Measurements from ENCODE around the gene SLC9A9. TPM values are rescaled to one million over a fixed set of nuclear protein-coding genes. Genes with fewer than 3 reads are reported as not detected.

SLC9A9 gene
- polyA plus RNA-seq, 1 experiment, result 13.4 TPM

- no peak for DNase-seq (ENCODE audit: low read depth, low spot score)
- TF ChIP-seq, protein P1, sequence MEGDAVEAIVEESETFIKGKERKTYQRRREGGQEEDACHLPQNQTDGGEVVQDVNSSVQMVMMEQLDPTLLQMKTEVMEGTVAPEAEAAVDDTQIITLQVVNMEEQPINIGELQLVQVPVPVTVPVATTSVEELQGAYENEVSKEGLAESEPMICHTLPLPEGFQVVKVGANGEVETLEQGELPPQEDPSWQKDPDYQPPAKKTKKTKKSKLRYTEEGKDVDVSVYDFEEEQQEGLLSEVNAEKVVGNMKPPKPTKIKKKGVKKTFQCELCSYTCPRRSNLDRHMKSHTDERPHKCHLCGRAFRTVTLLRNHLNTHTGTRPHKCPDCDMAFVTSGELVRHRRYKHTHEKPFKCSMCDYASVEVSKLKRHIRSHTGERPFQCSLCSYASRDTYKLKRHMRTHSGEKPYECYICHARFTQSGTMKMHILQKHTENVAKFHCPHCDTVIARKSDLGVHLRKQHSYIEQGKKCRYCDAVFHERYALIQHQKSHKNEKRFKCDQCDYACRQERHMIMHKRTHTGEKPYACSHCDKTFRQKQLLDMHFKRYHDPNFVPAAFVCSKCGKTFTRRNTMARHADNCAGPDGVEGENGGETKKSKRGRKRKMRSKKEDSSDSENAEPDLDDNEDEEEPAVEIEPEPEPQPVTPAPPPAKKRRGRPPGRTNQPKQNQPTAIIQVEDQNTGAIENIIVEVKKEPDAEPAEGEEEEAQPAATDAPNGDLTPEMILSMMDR (IDR thresholded peaks at IDR 0.05; ENCODE audit: low read depth, low read length), result no peak
- no peak overlapping the region for H3K4me3 ChIP-seq (ENCODE audit: low read depth, low read length)
- CTCF ChIA-PET, result interaction anchor here (0.7 kb wide), 1 partner anchor 13 kb away, joined by 3 read pairs; no protein-coding TSS in a partner anchor
- no peaks in the 10 kb centered on the region for H3K27me3 ChIP-seq (ENCODE audit: control insufficient read depth, insufficient read depth, low read length)
- H3K27ac ChIP-seq (ENCODE audit: low read depth, low read length), result no peak overlapping the region
- POLR2A ChIA-PET, result no interaction called here
- H3K9me3 ChIP-seq (ENCODE audit: control insufficient read depth, insufficient read depth, low read length), result no peaks in the 10 kb centered on the region
These were observed 220.9 kb downstream of the SLC9A9 start for GRCh38 chr3:143627336-143627735.

DNA sequence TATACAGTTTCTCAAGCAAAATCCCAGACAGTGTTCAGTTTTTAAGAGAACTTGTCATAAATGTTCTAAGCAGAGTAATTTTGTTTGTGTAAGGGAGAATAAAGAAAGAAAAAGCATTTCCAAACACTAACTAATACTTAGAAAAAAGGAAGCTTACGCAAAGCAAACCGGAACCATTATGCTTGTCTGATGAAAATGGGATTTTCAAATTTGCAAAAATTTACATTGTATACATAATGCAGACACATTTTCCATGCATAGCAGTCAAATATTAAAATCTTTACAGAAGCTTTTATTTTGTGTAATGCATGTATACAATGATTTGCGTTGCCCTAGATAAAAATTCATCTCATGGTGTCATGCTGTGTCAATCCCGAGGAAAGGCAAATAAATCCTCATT is 229.0 kb downstream of the SLC9A9 start:
- DNase-seq (ENCODE audit: low read depth, low spot score), result no peak
- H3K9me3 ChIP-seq (ENCODE audit: control insufficient read depth, insufficient read depth, low read length), result no peaks in the 10 kb centered on the region
- H3K27ac ChIP-seq (ENCODE audit: low read depth, low read length), result no peak overlapping the region
- no peak overlapping the region for H3K4me3 ChIP-seq (ENCODE audit: low read depth, low read length)
- TF ChIP-seq, protein P1 (IDR thresholded peaks at IDR 0.05; ENCODE audit: low read depth, low read length), result no peak
- ChIA-PET CTCF (no interaction called here), POLR2A (no interaction called here)
- H3K27me3 ChIP-seq (ENCODE audit: control insufficient read depth, insufficient read depth, low read length), result no peaks in the 10 kb centered on the region

- POLR2A ChIA-PET, result no interaction called here
These were observed 231.2 kb downstream of the SLC9A9 start for GRCh38 chr3:143617050-143617449.

DNA sequence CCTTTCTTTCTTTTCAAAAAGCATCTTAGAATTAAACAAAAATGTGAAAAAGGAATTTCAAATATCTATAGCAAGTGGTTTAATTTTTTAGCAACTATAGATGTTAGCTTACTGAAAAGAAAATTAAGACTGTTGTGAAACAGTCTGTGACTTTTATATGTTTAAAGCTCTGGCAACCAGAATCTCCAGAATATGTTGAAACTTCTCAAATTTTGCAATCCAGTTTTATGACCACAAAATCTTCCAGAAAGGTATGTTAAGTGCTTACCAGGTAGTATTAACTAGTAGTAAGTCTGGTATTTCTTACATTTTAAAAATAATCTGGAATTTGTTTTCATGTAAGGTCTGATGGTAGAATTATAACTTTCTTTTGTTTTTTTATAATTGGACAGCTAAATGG is 235.0 kb downstream of the SLC9A9 start:
- CTCF ChIA-PET, result interaction anchor here (1.5 kb wide), 1 partner anchor 61 kb away, joined by 5 read pairs; no protein-coding TSS in a partner anchor
- TF ChIP-seq, protein P1 (IDR thresholded peaks at IDR 0.05; ENCODE audit: low read depth, low read length), result no peak
- Histone ChIP-seq H3K27me3 (ENCODE audit: control insufficient read depth, insufficient read depth, low read length) (no peaks in the 10 kb centered on the region), H3K9me3 (ENCODE audit: control insufficient read depth, insufficient read depth, low read length) (no peaks in the 10 kb centered on the region), H3K27ac (ENCODE audit: low read depth, low read length) (no peak overlapping the region), H3K4me3 (ENCODE audit: low read depth, low read length) (no peak overlapping the region)
- POLR2A ChIA-PET, result no interaction called here
- DNase-seq (ENCODE audit: low read depth, low spot score), result no peak

More at GRCh38 chr3:143617050-143617449, 231.2 kb downstream of the SLC9A9 start:
- CTCF ChIA-PET, result no interaction called here
- DNase-seq (ENCODE audit: low read depth, low spot score), result no peak
- Histone ChIP-seq H3K27me3 (ENCODE audit: control insufficient read depth, insufficient read depth, low read length) (no peaks in the 10 kb centered on the region), H3K9me3 (ENCODE audit: control insufficient read depth, insufficient read depth, low read length) (no peaks in the 10 kb centered on the region), H3K4me3 (ENCODE audit: low read depth, low read length) (no peak overlapping the region), H3K27ac (ENCODE audit: low read depth, low read length) (no peak overlapping the region)
- TF ChIP-seq, protein P1 (IDR thresholded peaks at IDR 0.05; ENCODE audit: low read depth, low read length), result no peak

GRCh38 chr3:143612541-143612940 is 235.7 kb downstream of the SLC9A9 start:
- TF ChIP-seq, protein P1 (IDR thresholded peaks at IDR 0.05; ENCODE audit: low read depth, low read length), result no peak
- ChIA-PET POLR2A (no interaction called here), CTCF (interaction anchor here (1.5 kb wide), 1 partner anchor 61 kb away, joined by 5 read pairs; no protein-coding TSS in a partner anchor)
- no peaks in the 10 kb centered on the region for H3K27me3 ChIP-seq (ENCODE audit: control insufficient read depth, insufficient read depth, low read length)
- H3K9me3 ChIP-seq (ENCODE audit: control insufficient read depth, insufficient read depth, low read length), result no peaks in the 10 kb centered on the region
- H3K4me3 ChIP-seq (ENCODE audit: low read depth, low read length), result no peak overlapping the region
- no peak for DNase-seq (ENCODE audit: low read depth, low spot score)
- no peak overlapping the region for H3K27ac ChIP-seq (ENCODE audit: low read depth, low read length)

Data from AG04450 (cell line).